ENCODE results near the gene ARHGAP12.

The ARHGAP12 gene

DNA sequence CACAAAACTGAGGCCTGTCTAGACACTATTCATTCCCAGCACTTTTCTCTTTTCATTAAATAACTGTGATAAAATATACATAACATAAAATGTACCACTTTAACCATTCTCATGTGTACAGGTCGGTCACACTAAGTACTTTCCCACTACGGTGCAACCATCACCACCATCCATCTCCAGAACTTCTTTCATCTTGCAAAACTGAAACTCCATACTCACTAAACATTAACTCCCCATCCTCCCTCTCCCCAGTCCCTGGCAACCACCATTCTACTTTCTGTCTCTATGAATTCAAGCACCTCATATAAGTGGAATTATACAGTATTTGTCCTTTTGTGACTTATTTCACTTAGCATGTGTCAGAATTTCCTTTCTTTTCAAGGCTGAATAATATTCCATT, 53.0 kb downstream of the ARHGAP12 start:
- DNase-seq (ENCODE audit: low read depth): no peak

- no peak for DNase-seq (ENCODE audit: low read depth)
Measured at GRCh38 chr10:31873724-31874123, 54.9 kb downstream of the ARHGAP12 start.

DNA sequence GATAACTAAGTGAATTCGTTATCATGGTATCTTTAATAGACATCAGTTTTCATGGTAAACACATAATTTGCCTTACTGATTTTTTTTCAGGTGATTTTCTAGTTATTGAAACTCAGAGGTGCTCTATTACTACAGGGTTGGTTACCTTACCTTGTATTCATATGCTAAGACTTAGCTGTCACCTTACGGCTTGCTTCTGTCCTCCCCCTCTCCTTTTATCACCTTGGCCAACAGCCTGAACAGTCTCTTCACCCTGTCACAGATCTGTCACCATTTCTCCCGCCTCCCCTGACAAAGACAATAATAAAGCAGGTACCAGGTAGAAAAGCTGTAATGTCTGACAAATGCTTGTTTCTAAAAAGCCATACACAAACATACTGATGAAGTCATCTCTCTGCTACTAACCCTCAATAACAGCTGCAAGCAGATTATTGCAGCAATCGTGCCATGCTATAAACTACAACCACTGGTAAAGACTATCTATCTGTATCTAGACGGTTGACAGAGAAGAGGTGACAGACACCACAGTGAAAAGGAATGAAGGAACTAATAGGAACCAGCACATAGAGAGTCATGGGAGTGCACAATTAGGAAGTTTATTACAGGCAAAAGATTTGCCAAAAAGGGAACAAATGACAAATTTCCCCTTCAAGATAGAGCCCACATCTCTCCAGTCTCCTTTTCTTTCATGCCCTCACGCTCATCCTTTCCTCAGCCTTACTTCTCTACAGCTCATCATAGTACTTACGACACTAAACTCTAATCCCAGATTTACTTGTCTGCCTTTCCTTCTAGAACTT, 57.2 kb downstream of the ARHGAP12 start:
- DNase-seq (ENCODE audit: low read depth): no peak

DNA sequence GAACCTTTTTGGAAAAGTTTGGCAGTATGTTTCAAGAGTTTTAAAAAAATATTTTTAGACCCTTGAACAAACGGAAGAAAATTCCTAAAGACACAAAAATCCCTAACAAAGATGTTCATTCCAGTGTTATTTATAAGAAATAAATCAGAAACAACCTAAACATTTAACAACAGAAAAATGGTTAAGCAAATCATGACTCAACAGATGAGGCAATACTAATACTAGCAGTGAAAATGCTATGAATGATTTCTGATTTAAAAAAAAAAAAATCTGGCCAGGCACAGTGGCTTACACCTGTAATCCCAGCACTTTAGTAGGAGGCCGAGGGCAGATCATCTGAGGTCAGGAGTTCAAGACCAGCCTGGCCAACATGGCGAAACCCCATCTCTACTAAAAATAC, 61.0 kb downstream of the ARHGAP12 start:
- DNase-seq (ENCODE audit: low read depth): no peak

DNA sequence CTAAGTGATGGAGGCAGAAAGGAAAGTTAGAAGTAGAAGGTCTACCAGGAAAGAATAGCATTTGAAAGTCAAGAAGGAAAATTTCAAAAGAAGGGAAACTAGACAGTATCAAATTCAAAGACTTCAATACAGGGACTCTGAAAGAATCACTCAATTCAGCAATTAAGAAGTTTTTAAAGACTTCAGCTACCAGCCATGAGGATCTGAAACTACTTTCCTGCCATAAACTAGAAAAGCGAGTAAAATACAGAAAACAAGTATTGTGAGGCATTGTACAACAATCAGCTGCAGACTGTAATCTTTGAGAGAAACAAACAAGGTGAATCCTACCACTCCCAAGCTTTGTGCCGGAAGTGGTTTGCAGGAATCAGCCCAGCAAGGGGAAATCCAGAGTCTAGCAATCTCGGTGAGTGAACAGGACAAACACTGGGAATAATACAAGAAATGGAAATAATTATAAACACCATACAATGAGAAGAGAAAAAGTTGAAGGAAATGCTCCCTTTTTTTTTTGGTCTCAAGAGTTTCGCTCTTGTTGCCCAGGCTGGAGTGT, 62.4 kb downstream of the ARHGAP12 start:
- no peak for DNase-seq (ENCODE audit: low read depth)

DNA sequence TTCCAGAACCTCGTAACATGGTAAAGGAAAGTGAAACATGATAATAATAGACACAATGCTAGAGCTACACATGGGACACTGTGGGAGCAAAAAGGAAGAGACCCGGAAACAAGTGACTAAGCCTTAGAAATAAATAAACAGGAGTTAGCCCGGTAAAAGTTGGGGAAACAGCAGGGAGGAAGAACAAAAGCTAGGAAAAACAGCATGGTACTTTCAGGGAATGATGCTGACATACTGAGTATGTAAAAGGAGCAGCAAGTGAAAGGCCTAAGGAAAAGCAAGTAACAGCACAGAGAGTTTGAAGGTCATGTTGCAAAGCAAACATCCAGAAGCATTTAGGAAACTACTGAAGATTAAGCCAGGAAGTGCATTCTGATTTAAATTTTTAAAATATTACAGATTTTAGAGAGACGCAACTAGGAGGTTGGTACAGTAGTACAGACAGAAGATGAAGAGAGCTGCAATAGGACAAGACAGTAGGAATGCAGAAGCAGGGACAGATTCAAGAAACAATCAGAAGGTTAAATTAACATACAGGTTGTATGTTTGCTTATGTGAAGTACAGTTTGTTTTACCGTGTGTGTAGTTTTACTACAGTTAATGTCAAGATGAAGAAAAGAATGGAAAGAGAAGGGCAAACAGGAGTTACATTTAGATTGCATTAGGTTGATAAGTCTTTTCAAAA, 63.7 kb downstream of the ARHGAP12 start:
- DNase-seq (ENCODE audit: low read depth): no peak

- DNase-seq (ENCODE audit: low read depth): no peak
Measured at GRCh38 chr10:31855033-31855432, 73.6 kb downstream of the ARHGAP12 start.

GRCh38 chr10:31853629-31854028, 75.0 kb downstream of the ARHGAP12 start:
- no peak for DNase-seq (ENCODE audit: low read depth)

- no peak for DNase-seq (ENCODE audit: low read depth)
Measured at GRCh38 chr10:31851216-31851615, 77.4 kb downstream of the ARHGAP12 start.

- no peak for DNase-seq (ENCODE audit: low read depth)
Measured at GRCh38 chr10:31847515-31847914, 81.1 kb downstream of the ARHGAP12 start.

GRCh38 chr10:31838709-31839108, 89.9 kb downstream of the ARHGAP12 start:
- DNase-seq (ENCODE audit: low read depth): no peak

- DNase-seq (ENCODE audit: low read depth): no peak
Measured at GRCh38 chr10:31838065-31838464, 90.6 kb downstream of the ARHGAP12 start.

DNA sequence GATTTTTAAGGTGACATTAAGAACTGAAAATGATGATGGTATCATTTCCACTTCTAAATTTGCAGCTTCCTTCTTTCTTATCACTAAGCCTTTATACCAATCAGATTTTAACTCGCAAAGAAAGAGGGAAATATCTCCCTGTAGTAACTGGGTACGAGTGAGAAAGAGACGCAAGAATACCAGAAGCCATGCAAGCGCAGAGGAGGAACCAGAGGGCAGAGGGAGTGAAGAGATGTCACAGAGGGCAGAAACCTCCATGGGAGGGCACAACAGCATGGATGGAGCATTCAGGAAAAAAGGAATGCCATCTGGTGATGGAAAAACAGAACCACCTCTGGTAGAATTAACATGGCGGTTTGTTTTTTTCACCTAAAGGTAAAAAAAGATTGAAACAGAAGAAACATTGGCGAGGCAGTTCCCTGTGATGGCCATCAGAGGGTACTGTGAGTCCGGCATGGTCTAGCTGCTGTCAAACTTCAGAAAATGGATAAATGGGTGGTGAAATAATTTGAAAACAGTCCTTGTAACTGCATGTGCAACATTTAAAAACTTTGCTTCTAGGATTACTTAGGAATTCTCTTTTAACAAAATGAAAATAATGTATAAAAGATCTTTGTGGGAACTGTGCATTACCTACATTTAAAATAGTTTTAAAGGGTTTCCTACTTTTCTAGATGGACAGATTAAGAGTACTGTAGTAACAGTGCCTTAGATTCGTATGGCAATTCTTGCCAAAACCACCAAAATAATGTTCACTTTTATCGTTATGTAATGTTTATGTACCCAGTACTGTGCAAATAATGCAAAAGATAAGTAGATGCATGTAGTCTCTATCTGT, 91.8 kb downstream of the ARHGAP12 start:
- DNase-seq (ENCODE audit: low read depth): no peak

GRCh38 chr10:31833753-31834152, 94.9 kb downstream of the ARHGAP12 start:
- DNase-seq (ENCODE audit: low read depth): no peak

DNA sequence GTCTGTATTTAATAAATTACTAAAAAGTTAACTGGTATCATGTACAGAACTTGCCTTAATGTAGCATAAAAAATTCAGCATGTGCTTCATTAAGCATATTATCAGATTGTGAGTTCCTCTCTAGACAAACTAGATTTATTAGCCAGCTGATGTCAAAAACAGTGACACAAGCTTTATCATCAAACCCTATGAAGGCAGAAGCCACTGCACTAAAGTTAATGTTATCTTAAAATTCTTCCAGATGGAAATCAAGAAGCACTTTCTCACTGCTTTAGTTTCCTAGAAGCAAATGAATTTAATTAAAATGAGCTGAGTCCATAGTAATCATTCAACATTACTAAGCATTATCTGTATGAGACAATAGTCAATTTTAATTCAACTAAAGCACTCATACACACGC, 96.4 kb downstream of the ARHGAP12 start:
- DNase-seq (ENCODE audit: low read depth): no peak

DNA sequence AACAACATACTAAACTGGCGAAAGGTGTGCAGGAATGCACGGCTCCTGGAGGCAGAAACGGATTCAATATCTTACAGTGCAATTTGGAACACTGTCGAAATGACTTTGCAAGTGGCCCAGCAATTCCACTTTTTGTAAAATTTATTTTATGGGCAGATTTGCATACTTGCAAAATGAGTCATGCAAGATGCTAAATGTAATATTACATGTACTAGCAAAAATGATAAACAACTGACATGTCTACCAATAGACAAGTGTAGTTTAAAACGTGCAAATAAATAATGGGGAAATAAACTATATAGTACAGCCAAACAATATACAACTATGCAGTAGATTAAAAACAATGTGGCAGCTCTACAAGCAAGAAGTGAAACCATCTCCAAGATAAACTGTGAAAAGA, 97.7 kb downstream of the ARHGAP12 start:
- DNase-seq (ENCODE audit: low read depth): no peak

DNA sequence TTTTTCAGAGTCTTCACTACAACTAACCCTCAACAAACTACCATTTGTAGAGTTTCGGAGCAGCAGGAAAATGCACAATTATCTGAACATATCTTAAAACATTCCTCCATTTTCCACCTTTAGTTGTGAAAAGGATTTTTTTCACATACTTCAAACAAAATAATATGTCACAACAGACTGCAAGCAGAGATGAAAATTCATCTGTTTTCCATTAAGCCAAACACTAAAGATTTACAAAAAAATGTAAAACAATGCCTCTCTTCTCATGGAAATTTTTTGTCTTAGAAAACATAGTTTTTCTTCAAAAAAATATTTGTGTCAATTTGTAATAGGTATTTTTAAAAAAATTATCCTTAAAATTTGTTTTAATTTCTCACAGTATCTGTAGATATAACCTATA, 98.9 kb downstream of the ARHGAP12 start:
- no peak for DNase-seq (ENCODE audit: low read depth)

GRCh38 chr10:31823358-31823757, 105.3 kb downstream of the ARHGAP12 start:
- no peak for DNase-seq (ENCODE audit: low read depth)

GRCh38 chr10:31822616-31823318, 105.9 kb downstream of the ARHGAP12 start:
- DNase-seq (ENCODE audit: low read depth): no peak

- DNase-seq (ENCODE audit: low read depth): no peak
Measured at GRCh38 chr10:31822150-31822549, 106.5 kb downstream of the ARHGAP12 start.

DNA sequence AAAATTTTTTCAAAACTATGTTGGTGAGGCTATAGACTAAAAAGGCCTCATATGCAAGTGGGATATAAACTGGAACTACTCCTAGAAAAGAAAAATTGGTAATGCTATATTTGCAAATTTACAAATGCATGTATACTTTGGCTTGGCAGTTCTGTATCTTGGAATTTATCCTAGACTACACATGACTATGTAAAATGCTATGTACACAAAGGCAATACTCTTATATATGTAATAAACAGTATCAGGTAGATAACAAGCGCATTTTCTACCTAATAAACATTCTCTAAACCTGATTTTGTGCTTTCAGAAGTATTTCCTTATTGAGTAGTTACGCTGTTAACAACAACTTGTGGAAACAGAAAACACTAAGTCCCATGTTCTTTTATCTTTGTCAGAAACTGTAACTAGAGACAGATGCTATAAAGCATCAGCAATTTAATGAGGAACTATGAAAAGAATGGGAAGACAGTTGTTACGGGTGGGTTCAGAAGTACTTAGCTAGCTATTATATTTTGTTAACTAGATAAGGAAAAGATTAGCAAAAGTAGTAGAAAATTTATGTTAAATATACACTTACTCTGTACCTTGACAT, 107.8 kb downstream of the ARHGAP12 start:
- no peak for DNase-seq (ENCODE audit: low read depth)
